Thyroid gland (tissue), 4 donors: Measurements from ENCODE around the gene DENND1A.

Experiments
- CTCF ChIP-seq, 6 experiments: fragments of 200-600 bp in 3 of 6; fragments of 450-650 bp in 3 of 6; sonication (generic) in 3 of 6; IDR thresholded peaks; one replicate each; pipeline ENCODE4 v1.5.1; 2016 to 2019; ENCODE audit warnings: antibody characterized with exemption in 6 of 6, mild to moderate bottlenecking in 2 of 6, inconsistent platforms in 1 of 6, moderate library complexity in 1 of 6
- POLR2A ChIP-seq, 2 donors: fragments of 450-650 bp; IDR thresholded peaks; one replicate each; pipeline ENCODE4 v1.6.1; 2017; ENCODE audit warnings: antibody characterized with exemption in 2 of 2, mild to moderate bottlenecking in 2 of 2, moderate library complexity in 1 of 2

GRCh38 chr9:123391946-123392345 is 538.0 kb downstream of the DENND1A start:
- TF ChIP-seq CTCF (IDR thresholded peaks at IDR 0.05): no peak
- no peak for TF ChIP-seq POLR2A (IDR thresholded peaks at IDR 0.05)
